Urinary bladder (tissue), 4 donors: ENCODE results near the gene DYRK1A. TPM values are rescaled to one million over a fixed set of nuclear protein-coding genes. Genes with fewer than 3 reads are reported as not detected.

Experiments
- DNase-seq: peaks from one replicate; pipeline ENCODE4 v3.0.0-alpha.2; 2015; ENCODE audit errors: extremely low spot score
- H3K27ac ChIP-seq: one replicate; pipeline ENCODE4 v1.5.1; 2013; ENCODE audit warnings: low read depth, mild to moderate bottlenecking, moderate library complexity
- H3K36me3 ChIP-seq: one replicate; pipeline ENCODE4 v1.6.1; 2013; ENCODE audit warnings: mild to moderate bottlenecking, moderate library complexity; ENCODE audit not compliant: insufficient read depth
- H3K4me1 ChIP-seq: one replicate; pipeline ENCODE4 v1.6.1; 2013; ENCODE audit warnings: mild to moderate bottlenecking, moderate library complexity; ENCODE audit not compliant: insufficient read depth
- H3K4me3 ChIP-seq: one replicate; pipeline ENCODE4 v1.5.1; 2013; ENCODE audit warnings: low read depth, low read length
- WGBS: extraction: QIAGEN DNeasy Blood & Tissue Kit; methylation state at CpG from one replicate; pipeline ENCODE4 v1.1.7; 2013; 5-methylcytosine and 5-hydroxymethylcytosine counted together
- polyA plus RNA-seq: library from polyadenylated mRNA; stranded (reverse); fragments of 200-250 nt; gene quantifications from one replicate; pipeline ENCODE4 v1.2.3, GENCODE V29; 2013
- total RNA-seq: library from RNA; depleted of rRNA; stranded (reverse); fragments of >200 nt; gene quantifications from one replicate; pipeline ENCODE4 v1.2.3, GENCODE V29; 2014
- donor health status: healthy with polysubstance abuse.
- donor health status: healthy.

The DYRK1A gene
- total and polyA plus RNA-seq, 2 donors, result 29.0 to 132 TPM

- H3K4me1 ChIP-seq, result no peaks in the 10 kb centered on the region
- peak; percentile 66 for DNase-seq
- WGBS, result under 1% methylated on average over 67 of the region's 67 CpGs
- peak overlapping the region; percentile 81 for H3K27ac ChIP-seq
- H3K4me3 ChIP-seq, result peak overlapping the region; percentile 62
- H3K36me3 ChIP-seq, result no peaks in the 10 kb centered on the region
Measured at GRCh38 chr21:37563641-37564340, 197.2 kb downstream of the DYRK1A start.

GRCh38 chr21:37564341-37564923, 197.9 kb downstream of the DYRK1A start:
- peak overlapping the region; percentile 81 for H3K27ac ChIP-seq
- peak overlapping the region; percentile 62 for H3K4me3 ChIP-seq
- no peaks in the 10 kb centered on the region for H3K4me1 ChIP-seq
- 16% methylated on average over 14 of the region's 14 CpGs for WGBS
- DNase-seq, result no peak
- H3K36me3 ChIP-seq, result no peaks in the 10 kb centered on the region

DNA sequence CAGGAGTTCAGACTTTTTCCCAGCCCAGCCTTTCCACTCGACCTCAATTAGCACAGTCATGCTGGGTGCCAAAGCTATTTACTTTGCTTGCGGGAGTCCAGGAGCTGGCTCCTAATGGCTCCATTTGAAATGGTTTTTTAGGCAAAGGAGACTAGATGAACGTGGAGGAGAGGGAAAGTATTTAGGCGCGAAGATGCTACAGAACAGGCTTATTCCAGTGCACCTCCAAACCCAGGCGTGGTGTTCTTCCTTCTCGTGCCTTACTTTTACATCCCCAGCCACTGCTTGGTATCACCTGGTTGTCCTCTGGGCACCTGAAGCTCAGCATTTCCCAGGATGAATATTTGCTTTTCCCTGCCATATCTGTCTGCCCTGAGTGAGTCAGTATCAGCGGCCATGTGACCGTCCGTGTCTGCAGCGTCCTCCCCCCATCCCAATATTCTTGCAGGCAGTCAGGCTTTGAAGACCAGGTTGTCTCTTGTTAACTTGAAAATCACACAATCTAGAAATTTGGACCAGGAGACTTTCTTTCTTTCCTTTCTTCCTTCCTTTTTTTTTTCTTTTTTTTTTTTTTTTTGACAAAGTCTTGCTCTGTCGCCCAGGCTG, 198.5 kb downstream of the DYRK1A start:
- 79% methylated on average over 12 of the region's 12 CpGs for WGBS
- no peak overlapping the region for H3K4me3 ChIP-seq
- H3K36me3 ChIP-seq, result no peaks in the 10 kb centered on the region
- DNase-seq, result no peak
- H3K4me1 ChIP-seq, result no peaks in the 10 kb centered on the region
- H3K27ac ChIP-seq, result peak overlapping the region; percentile 41

GRCh38 chr21:37565530-37566223, 199.1 kb downstream of the DYRK1A start:
- H3K27ac ChIP-seq, result no peak overlapping the region
- 70% methylated on average over 14 of the region's 14 CpGs for WGBS
- no peaks in the 10 kb centered on the region for H3K4me1 ChIP-seq
- H3K4me3 ChIP-seq, result no peak overlapping the region
- no peaks in the 10 kb centered on the region for H3K36me3 ChIP-seq
- no peak for DNase-seq

- 83% methylated on average over 14 of the region's 14 CpGs for WGBS
- no peaks in the 10 kb centered on the region for H3K36me3 ChIP-seq
- no peak overlapping the region for H3K27ac ChIP-seq
- DNase-seq, result no peak
- H3K4me3 ChIP-seq, result no peak overlapping the region
- no peaks in the 10 kb centered on the region for H3K4me1 ChIP-seq
Measured at GRCh38 chr21:37566790-37567615, 200.4 kb downstream of the DYRK1A start.

- H3K4me1 ChIP-seq, result no peaks in the 10 kb centered on the region
- WGBS, result 67% methylated on average over 6 of the region's 6 CpGs
Measured at GRCh38 chr21:37568415-37568814, 201.8 kb downstream of the DYRK1A start.

GRCh38 chr21:37568916-37569315, 202.3 kb downstream of the DYRK1A start:
- Histone ChIP-seq H3K27ac (no peak overlapping the region), H3K4me1 (no peaks in the 10 kb centered on the region), H3K4me3 (no peak overlapping the region), H3K36me3 (no peaks in the 10 kb centered on the region)
- 70% methylated on average over 5 of the region's 5 CpGs for WGBS
- DNase-seq, result no peak

More at GRCh38 chr21:37568415-37568814, 201.8 kb downstream of the DYRK1A start:
- no peak overlapping the region for H3K4me3 ChIP-seq
- H3K36me3 ChIP-seq, result no peaks in the 10 kb centered on the region
- no peak for DNase-seq
- H3K27ac ChIP-seq, result no peak overlapping the region

DNA sequence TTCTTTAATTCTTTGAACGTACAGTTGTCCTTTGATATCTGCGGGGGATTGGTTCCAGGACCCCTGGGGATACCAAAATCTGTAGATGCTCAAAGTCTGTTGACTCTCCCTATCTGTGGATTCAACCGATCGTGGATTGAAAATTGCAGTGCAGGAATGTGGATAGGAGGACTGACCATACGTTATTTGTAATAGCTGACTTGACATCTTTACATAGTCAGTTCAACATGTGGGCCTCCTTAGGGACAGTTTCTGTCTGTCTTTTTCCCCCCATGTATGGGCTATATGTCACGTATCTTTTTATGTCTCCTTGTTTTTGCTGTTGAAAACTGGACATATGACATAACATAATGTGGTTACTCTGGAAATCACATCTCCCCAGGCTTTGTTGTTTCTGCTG, 204.9 kb downstream of the DYRK1A start:
- 52% methylated on average over 6 of the region's 6 CpGs for WGBS
- Histone ChIP-seq H3K4me1 (no peaks in the 10 kb centered on the region), H3K36me3 (no peaks in the 10 kb centered on the region), H3K27ac (no peak overlapping the region), H3K4me3 (no peak overlapping the region)
- no peak for DNase-seq

DNA sequence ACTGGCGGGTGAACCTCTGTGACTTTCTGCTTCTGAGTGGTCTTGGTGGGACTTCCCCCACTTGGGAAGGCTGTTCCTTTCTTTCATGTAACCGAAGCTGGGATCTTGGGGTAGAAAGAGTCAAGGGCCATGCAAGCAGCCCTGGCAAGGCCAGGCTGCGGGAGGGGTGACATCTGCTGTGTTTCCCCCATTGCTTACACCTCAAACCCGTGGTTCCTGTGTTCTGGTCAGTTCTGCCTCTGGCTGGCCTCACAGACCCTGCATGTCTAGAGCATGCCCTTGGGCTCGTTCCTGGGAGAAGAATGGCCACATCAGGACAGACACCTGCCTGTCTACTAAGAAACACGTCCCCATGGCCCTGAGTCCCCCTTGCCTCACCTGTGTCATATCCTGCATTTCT, 207.7 kb downstream of the DYRK1A start:
- Histone ChIP-seq H3K27ac (no peak overlapping the region), H3K4me1 (no peaks in the 10 kb centered on the region), H3K36me3 (no peaks in the 10 kb centered on the region), H3K4me3 (no peak overlapping the region)
- WGBS, result 91% methylated on average over 6 of the region's 6 CpGs
- no peak for DNase-seq

DNA sequence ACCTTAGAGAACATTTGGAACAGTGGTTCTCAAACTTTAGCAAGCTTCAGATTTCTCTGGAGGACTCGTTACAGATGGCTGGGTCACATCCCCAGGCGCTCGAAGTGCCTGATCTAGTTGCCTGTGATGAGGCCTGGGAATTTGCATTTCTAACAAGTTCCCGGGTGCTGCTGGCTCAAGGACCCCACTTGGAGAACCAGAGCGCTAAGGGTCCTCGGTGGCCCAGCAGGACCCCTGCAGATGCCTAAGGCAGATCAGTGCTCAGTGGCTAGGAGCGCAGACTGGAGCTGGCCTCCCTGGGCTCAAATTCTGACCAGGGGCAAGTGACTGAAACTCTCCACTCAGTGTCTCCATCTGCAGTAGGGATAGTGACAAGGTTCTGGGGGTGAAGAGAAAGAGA, 208.2 kb downstream of the DYRK1A start:
- DNase-seq, result no peak
- Histone ChIP-seq H3K4me3 (no peak overlapping the region), H3K36me3 (no peaks in the 10 kb centered on the region), H3K4me1 (no peaks in the 10 kb centered on the region), H3K27ac (no peak overlapping the region)
- 90% methylated on average over 7 of the region's 7 CpGs for WGBS

GRCh38 chr21:37575580-37575979, 209.0 kb downstream of the DYRK1A start:
- 85% methylated on average over 11 of the region's 11 CpGs for WGBS
- no peaks in the 10 kb centered on the region for H3K36me3 ChIP-seq
- no peak for DNase-seq
- H3K4me3 ChIP-seq, result no peak overlapping the region
- no peaks in the 10 kb centered on the region for H3K4me1 ChIP-seq
- no peak overlapping the region for H3K27ac ChIP-seq
